Astrocyte of the spinal cord (primary cell): Measurements from ENCODE around the gene ADPRH.

Experiments
- DNase-seq: peaks from one replicate; pipeline ENCODE4 v3.0.0; 2011; ENCODE audit warnings: low read depth, low spot score
- H3K4me3 ChIP-seq: 2 replicates; pipeline ENCODE4 v1.5.1; 2011; ENCODE audit warnings: low read depth, mild to moderate bottlenecking, low read length, moderate library complexity
- CTCF ChIP-seq: IDR thresholded peaks from 2 replicates; pipeline ENCODE4 v1.5.1; 2012; ENCODE audit warnings: low read depth, mild to moderate bottlenecking, low read length, inconsistent platforms
- in situ Hi-C: cut with HindIII; loops from 2 replicates; pipeline ENCODE4 v1.10.0; 2017; ENCODE audit warnings: low sequenced_read_pairs

Gene ADPRH

GRCh38 chr3:119579366-119580066 lies at the start of gene ADPRH:
ADPRH (plus strand) TSS chr3:119579492; CDS start chr3:119582170, 2,678 bp downstream.
- DNase-seq = peak; percentile 74
- no peak for TF ChIP-seq CTCF
- H3K4me3 ChIP-seq = peak within 1 kb of the TSS; percentile 56
- in situ Hi-C loops = no loop called here

GRCh38 chr3:119529883-119530282 lies 49.4 kb upstream of the ADPRH start:
- no peak for TF ChIP-seq CTCF
- no peak overlapping the region for H3K4me3 ChIP-seq
- in situ Hi-C loops = no loop called here
- DNase-seq = peak; percentile 18

GRCh38 chr3:119530456-119530855 lies 48.8 kb upstream of the ADPRH start:
- DNase-seq = no peak
- TF ChIP-seq CTCF = no peak
- no peak overlapping the region for H3K4me3 ChIP-seq
- in situ Hi-C loops = no loop called here

- in situ Hi-C loops = no loop called here
- no peak overlapping the region for H3K4me3 ChIP-seq
- TF ChIP-seq CTCF = no peak
- no peak for DNase-seq
Observed at GRCh38 chr3:119531151-119531550, 48.1 kb upstream of the ADPRH start.

GRCh38 chr3:119534296-119534695 lies 45.0 kb upstream of the ADPRH start:
- in situ Hi-C loops = no loop called here
- DNase-seq = no peak
- no peak for TF ChIP-seq CTCF
- H3K4me3 ChIP-seq = no peak overlapping the region

- H3K4me3 ChIP-seq = no peak overlapping the region
- in situ Hi-C loops = no loop called here
- no peak for DNase-seq
- no peak for TF ChIP-seq CTCF
Observed at GRCh38 chr3:119536757-119537156, 42.5 kb upstream of the ADPRH start.
